Endothelial cell of umbilical vein (primary cell): ENCODE results near the gene CLNK. TPM values are rescaled to one million over a fixed set of nuclear protein-coding genes. Genes with fewer than 3 reads are reported as not detected.

Source experiments
- BruUV-seq: library from RNA; stranded (reverse); fragments of 400-500 nt; replicated peaks from 2 replicates; lab custom pipeline; 2021; lab: Mats Ljungman, UMichigan
- CTCF ChIA-PET: fragments of 300-600, 350-600 bp; sonication (Branson Sonifier 250); formaldehyde crosslinking; loops from one replicate; lab custom pipeline; 2021; ENCODE audit warnings: antibody characterized with exemption, inconsistent platforms; lab: Charles Lee
- POLR2A ChIA-PET: fragments of 300-600, 350-600 bp; sonication (Branson Sonifier 250); formaldehyde crosslinking; loops from one replicate; lab custom pipeline; 2021; ENCODE audit warnings: antibody characterized with exemption, inconsistent platforms; lab: Charles Lee
- DNase-seq: peaks from one replicate; pipeline ENCODE4 v3.0.0-alpha.2; 2011; ENCODE audit warnings: low read depth, low spot score
- FAIRE-seq: peaks from 2 replicates; lab custom pipeline; 2011; peaks lifted over from hg19 to GRCh38; lab: Jason Lieb, UNC
- H2AFZ ChIP-seq: 2 replicates; pipeline ENCODE4 v1.6.0; 2012; ENCODE audit warnings: low read depth, low read length, control low read depth, inconsistent platforms
- H3K27ac ChIP-seq: 2 replicates; pipeline ENCODE4 v1.5.1; 2011; ENCODE audit warnings: low read depth, mild to moderate bottlenecking, control low read depth, low read length, moderate library complexity; ENCODE audit not compliant: insufficient read depth
- H3K27me3 ChIP-seq, 2 experiments: 2 replicates each; pipeline versions ENCODE4 v1.6.0 to v1.6.1; 2011; ENCODE audit warnings: low read length in 2 of 2, mixed read lengths in 1 of 2; ENCODE audit not compliant: control insufficient read depth in 2 of 2, insufficient read depth in 2 of 2
- H3K36me3 ChIP-seq, 2 experiments: 2 replicates in 1 of 2; 3 replicates in 1 of 2; pipeline ENCODE4 v1.5.1; 2011; ENCODE audit warnings: low read length in 2 of 2, mild to moderate bottlenecking in 1 of 2, moderate library complexity in 1 of 2; ENCODE audit not compliant: control insufficient read depth in 2 of 2, insufficient read depth in 2 of 2; ENCODE audit errors: extremely low read depth in 1 of 2
- H3K4me1 ChIP-seq: 3 replicates; pipeline ENCODE4 v1.5.1; 2011; ENCODE audit warnings: mild to moderate bottlenecking, low read length; ENCODE audit not compliant: control insufficient read depth, insufficient read depth; ENCODE audit errors: extremely low read depth
- H3K4me2 ChIP-seq: 2 replicates; pipeline ENCODE4 v1.6.1; 2011; ENCODE audit warnings: low read length, control low read depth, mixed read lengths; ENCODE audit not compliant: insufficient read depth
- H3K4me3 ChIP-seq, 3 experiments: fragments of 200-600 bp in 1 of 3; sonication (generic), shearing (Covaris generic) in 1 of 3; replicated peaks in 1 of 3; 2 replicates each; pipeline ENCODE4 v1.5.1; 2011 to 2016; ENCODE audit warnings: control low read depth in 3 of 3, low read length in 3 of 3, mild to moderate bottlenecking in 2 of 3, inconsistent platforms in 1 of 3, low read depth in 1 of 3, moderate library complexity in 1 of 3; ENCODE audit not compliant: insufficient read depth in 1 of 3
- H3K79me2 ChIP-seq: 2 replicates; pipeline ENCODE4 v1.6.0; 2012; ENCODE audit warnings: low read length, inconsistent platforms; ENCODE audit not compliant: control insufficient read depth, insufficient read depth
- H3K9ac ChIP-seq: replicated peaks from 2 replicates; pipeline ENCODE3; 2011; ENCODE audit warnings: low read length, control low read depth; ENCODE audit not compliant: insufficient read depth; ENCODE audit errors: extremely low read depth
- H3K9me1 ChIP-seq: replicated peaks from 3 replicates; pipeline ENCODE4 v1.6.0; 2011; ENCODE audit warnings: mild to moderate bottlenecking, low read length; ENCODE audit not compliant: control insufficient read depth, insufficient read depth; ENCODE audit errors: extremely low read depth
- H3K9me3 ChIP-seq: replicated peaks from 2 replicates; pipeline ENCODE4 v1.5.1; 2012; ENCODE audit warnings: low read length, inconsistent platforms; ENCODE audit not compliant: control insufficient read depth, insufficient read depth
- H4K20me1 ChIP-seq: replicated peaks from 2 replicates; pipeline ENCODE3; 2011; ENCODE audit warnings: mild to moderate bottlenecking, low read length; ENCODE audit not compliant: control insufficient read depth, insufficient read depth; ENCODE audit errors: extremely low read depth
- EZH2 ChIP-seq: IDR thresholded peaks from 2 replicates; pipeline ENCODE4 v1.6.1; 2012; ENCODE audit warnings: borderline replicate concordance, low read depth, mild to moderate bottlenecking, moderate library complexity, low read length, inconsistent platforms; ENCODE audit not compliant: severe bottlenecking
- FOS ChIP-seq: IDR thresholded peaks from 2 replicates; pipeline ENCODE4 v1.6.1; 2011; ENCODE audit warnings: mild to moderate bottlenecking, low read length, moderate library complexity, borderline replicate concordance; ENCODE audit not compliant: insufficient read depth
- GATA2 ChIP-seq: IDR thresholded peaks from 2 replicates; pipeline ENCODE4 v1.7.0; 2011; ENCODE audit warnings: low read depth, mild to moderate bottlenecking, moderate library complexity, mixed read lengths, low read length; ENCODE audit not compliant: insufficient read length, insufficient read depth
- JUN ChIP-seq: IDR thresholded peaks from 2 replicates; pipeline ENCODE4 v1.6.1; 2011; ENCODE audit warnings: borderline replicate concordance, low read depth; ENCODE audit not compliant: insufficient read length, insufficient read depth
- MYC ChIP-seq: IDR thresholded peaks from one replicate; pipeline ENCODE4 v1.6.1; 2011; ENCODE audit warnings: mild to moderate bottlenecking, low read depth, low read length
- POLR2A ChIP-seq: IDR thresholded peaks from 2 replicates; pipeline ENCODE4 v1.6.1; 2012; ENCODE audit warnings: low read depth, mild to moderate bottlenecking, control low read depth, low read length
- POLR2AphosphoS5 ChIP-seq: IDR thresholded peaks from 2 replicates; pipeline ENCODE4 v1.6.1; 2012; ENCODE audit warnings: low read depth, mild to moderate bottlenecking, control low read depth, low read length, moderate library complexity; ENCODE audit not compliant: insufficient read depth
- dilution Hi-C: fragments of 300-500 bp; cut with MboI; formaldehyde crosslinking; loops from one replicate; pipeline ENCODE4 v1.15.0; 2019; ENCODE audit warnings: low sequenced_read_pairs; ENCODE audit not compliant: extremely low pct_ligation_motif_present
- intact Hi-C: fragments of 100-400 bp; cut with micrococcal nuclease; formaldehyde crosslinking; loops from one replicate; pipeline ENCODE4 v1.10.0; 2022
- polyA plus RNA-seq, 4 experiments: library from polyadenylated mRNA; depleted of rRNA in 3 of 4; stranded (reverse) in 3 of 4; unstranded in 1 of 4; fragments of >200 nt; gene quantifications; 2 replicates each; pipeline versions ENCODE4 v1.2.1 to v1.2.3, GENCODE V29; 2011 to 2012; ENCODE audit warnings: missing spikeins in 1 of 4
- total RNA-seq: library from RNA; stranded (reverse); gene quantifications from 2 replicates; pipeline ENCODE4 v1.2.3, GENCODE V29; 2021

The CLNK gene
- total and polyA plus RNA-seq, 2 donors (not counting 3 experiments of a cell fraction or from before 2014, with no cell fraction given) = not detected

GRCh38 chr4:10491401-10491800, 193.2 kb downstream of the CLNK start:
- Histone ChIP-seq H2AFZ (no peak overlapping the region), H3K4me3 (no peak overlapping the region), H3K27me3 (peaks cover 2 to 4% of the 10 kb centered on the region in 2 experiments), H3K36me3 (no peaks in the 10 kb centered on the region), H3K4me2 (no peak overlapping the region), H3K9me3 (no peaks in the 10 kb centered on the region), H3K27ac (no peak overlapping the region), H3K79me2 (no peaks in the 10 kb centered on the region), H3K9ac (no peak overlapping the region), H3K4me1 (no peaks in the 10 kb centered on the region), H3K9me1 (no peaks in the 10 kb centered on the region), H4K20me1 (no peaks in the 10 kb centered on the region)
- intact Hi-C loops (no loop called here), dilution Hi-C loops (no loop called here)
- DNase-seq (no peak), FAIRE-seq (no peak)
- no TSS peak for BruUV-seq
- POLR2A ChIA-PET = no interaction called here
- no peak for TF ChIP-seq EZH2
- TF ChIP-seq JUN = no peak
- TF ChIP-seq GATA2 = no peak
- no peak for TF ChIP-seq FOS
- no peak for TF ChIP-seq POLR2A
- TF ChIP-seq POLR2AphosphoS5 = no peak
- no peak for TF ChIP-seq MYC
- CTCF ChIA-PET = interaction anchor here (0.9 to 1.7 kb wide), 3 partner anchors 8 to 326 kb away, joined by 3 to 5 read pairs (median 3); no protein-coding TSS in a partner anchor

DNA sequence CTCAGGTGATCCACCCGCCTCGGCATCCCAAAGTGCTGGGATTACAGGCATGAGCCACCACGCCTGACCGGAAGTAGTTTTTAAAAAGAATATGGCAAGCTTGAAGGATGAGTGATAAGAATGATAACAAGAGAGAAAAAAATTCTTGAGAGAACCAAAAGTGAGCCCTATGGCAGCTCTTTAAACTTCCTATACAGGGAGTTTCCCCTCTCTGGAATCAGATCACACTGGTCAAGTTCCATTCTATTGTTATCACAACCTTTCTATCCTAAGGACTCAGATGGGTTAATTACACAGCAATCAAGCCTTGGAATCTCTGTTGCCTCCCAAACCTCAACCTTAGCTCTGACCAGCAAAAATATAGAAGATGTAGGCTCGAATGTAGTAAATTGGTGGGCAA, 193.6 kb downstream of the CLNK start:
- no peaks in the 10 kb centered on the region for H3K9me3 ChIP-seq
- H3K9me1 ChIP-seq = no peaks in the 10 kb centered on the region
- H3K4me3 ChIP-seq = no peak overlapping the region
- CTCF ChIA-PET = interaction anchor here (0.9 to 1.7 kb wide), 3 partner anchors 7 to 326 kb away, joined by 3 to 5 read pairs (median 3); no protein-coding TSS in a partner anchor
- H4K20me1 ChIP-seq = no peaks in the 10 kb centered on the region
- no peak overlapping the region for H3K9ac ChIP-seq
- intact Hi-C loops (no loop called here), dilution Hi-C loops (no loop called here)
- H3K27ac ChIP-seq = no peak overlapping the region
- DNase-seq = no peak
- POLR2A ChIA-PET = no interaction called here
- H3K27me3 ChIP-seq = peaks cover 2 to 4% of the 10 kb centered on the region in 2 experiments
- no peak for TF ChIP-seq JUN
- no peaks in the 10 kb centered on the region for H3K79me2 ChIP-seq
- no peaks in the 10 kb centered on the region for H3K4me1 ChIP-seq
- FAIRE-seq = no peak
- H3K36me3 ChIP-seq = no peaks in the 10 kb centered on the region
- BruUV-seq = no TSS peak
- H3K4me2 ChIP-seq = no peak overlapping the region
- H2AFZ ChIP-seq = no peak overlapping the region
